Activated naive CD4-positive, alpha-beta T cell treated with anti-CD3 and anti-CD28 coated beads, Interleukin-2, amount 50 U/mL, for 24 hours (primary cell): ENCODE results near the gene STOML1.
A peak's percentile ranks its signal among the peaks of the same experiment; 100 is the strongest.

Experiments
- H3K27ac Mint-ChIP-seq: one replicate; pipeline ENCODE4 v1.8.0; 2021; ENCODE audit warnings: mild to moderate bottlenecking, mixed read lengths
- H3K27me3 Mint-ChIP-seq: one replicate; pipeline ENCODE4 v1.8.0; 2021; ENCODE audit warnings: mixed read lengths
- H3K36me3 Mint-ChIP-seq: one replicate; pipeline ENCODE4 v1.8.0; 2021; ENCODE audit warnings: mixed read lengths
- H3K4me1 Mint-ChIP-seq: one replicate; pipeline ENCODE4 v1.8.0; 2021; ENCODE audit warnings: mixed read lengths
- H3K4me3 Mint-ChIP-seq: one replicate; pipeline ENCODE4 v1.8.0; 2021; ENCODE audit warnings: mild to moderate bottlenecking, mixed read lengths
- H3K9me3 Mint-ChIP-seq: one replicate; pipeline ENCODE4 v1.8.0; 2021; ENCODE audit warnings: mixed read lengths

The STOML1 gene

DNA sequence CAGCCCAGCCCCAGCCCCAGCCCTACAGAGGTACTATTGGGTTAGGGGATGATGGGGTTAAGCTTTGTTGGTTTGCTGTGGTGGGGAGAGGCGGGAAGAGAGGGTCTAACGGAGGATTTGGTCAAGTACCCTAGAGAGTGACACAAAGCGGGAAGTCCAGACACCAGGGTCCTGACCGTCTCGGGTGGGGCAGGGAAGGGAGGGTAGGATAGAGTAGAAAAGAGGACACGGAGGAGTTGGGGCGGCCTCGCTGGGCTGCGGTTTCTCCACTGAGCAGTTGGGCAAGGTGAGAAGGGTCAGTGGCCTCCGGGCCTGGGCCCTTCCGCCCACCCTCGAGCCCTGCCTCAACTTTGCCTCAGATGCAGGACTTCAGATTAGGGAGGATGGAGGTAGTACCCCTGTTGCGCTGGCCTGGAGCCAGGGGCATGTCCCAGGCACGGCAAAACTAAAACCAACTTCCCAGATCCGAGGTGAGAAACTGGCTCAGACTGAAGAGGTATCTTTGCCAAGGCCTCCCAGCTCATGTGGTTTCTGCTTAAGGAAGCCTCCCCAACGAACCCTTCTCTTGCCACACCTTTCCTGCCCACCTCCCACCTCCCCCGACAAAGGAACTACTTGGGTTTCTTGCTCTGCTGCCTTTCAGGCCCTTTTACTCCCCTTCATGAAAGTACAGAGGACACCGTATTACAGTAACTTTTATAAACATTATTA lies 3.0 kb upstream of the STOML1 start:
- H3K27ac Mint-ChIP-seq, result peak overlapping the region; percentile 63
- no peaks in the 10 kb centered on the region for H3K9me3 Mint-ChIP-seq
- H3K4me1 Mint-ChIP-seq, result peaks cover 65% of the 10 kb centered on the region
- peak overlapping the region; percentile 97 for H3K4me3 Mint-ChIP-seq
- peaks cover 3% of the 10 kb centered on the region for H3K36me3 Mint-ChIP-seq
- no peaks in the 10 kb centered on the region for H3K27me3 Mint-ChIP-seq

- H3K4me3 Mint-ChIP-seq, result peak within 1 kb of the TSS; percentile 97
- peaks cover 63% of the 10 kb centered on the region for H3K4me1 Mint-ChIP-seq
- peak within 1 kb of the TSS; percentile 95 for H3K27ac Mint-ChIP-seq
- no peaks in the 10 kb centered on the region for H3K9me3 Mint-ChIP-seq
- peaks cover 3% of the 10 kb centered on the region for H3K36me3 Mint-ChIP-seq
- H3K27me3 Mint-ChIP-seq, result no peaks in the 10 kb centered on the region
Measured at GRCh38 chr15:73994413-73994883, 2.4 kb upstream of the STOML1 start, which contains the start of gene PML. TSS of gene PML (plus strand) at chr15:73994716. CDS start at chr15:73994813, 97 bp downstream.

DNA sequence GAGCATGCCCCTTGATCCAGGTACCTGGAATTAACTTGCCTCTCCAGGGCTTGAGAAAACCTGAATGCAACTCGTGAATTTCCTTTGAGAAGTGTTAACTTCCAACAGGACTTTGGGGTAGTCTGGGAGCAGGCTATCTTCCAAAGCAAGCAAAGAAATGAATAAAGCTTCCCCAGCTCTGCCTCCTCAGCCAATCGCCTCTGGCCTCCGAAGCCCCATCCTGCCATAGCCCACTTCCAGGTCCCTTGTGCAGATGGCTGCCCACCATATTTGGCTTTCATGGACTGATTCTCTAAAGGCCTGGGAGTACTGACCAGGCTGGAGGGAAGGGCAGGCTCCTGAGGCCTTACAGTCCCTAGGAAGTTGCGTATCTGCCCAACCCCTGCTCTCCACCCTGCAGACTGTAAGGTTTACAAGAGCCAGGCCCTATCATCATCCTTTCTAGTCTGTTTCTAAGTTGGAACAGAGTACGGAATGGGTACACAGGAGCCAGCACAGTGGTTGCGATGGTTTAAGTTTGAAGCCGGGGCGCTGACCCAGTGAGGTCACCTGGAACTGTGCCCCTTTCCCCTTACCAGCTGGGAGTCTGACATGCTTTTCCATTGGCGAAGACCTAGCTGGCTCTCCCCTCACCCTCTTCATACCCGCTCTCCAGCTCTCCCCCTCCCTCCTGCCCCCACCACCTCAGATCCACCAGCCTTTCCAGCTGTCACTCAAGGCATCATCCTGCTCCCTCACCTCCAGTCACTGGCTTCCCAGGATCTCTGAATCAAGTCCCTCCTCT lies 1.3 kb upstream of the STOML1 start:
- peak overlapping the region; percentile 97 for H3K4me3 Mint-ChIP-seq
- no peaks in the 10 kb centered on the region for H3K27me3 Mint-ChIP-seq
- H3K9me3 Mint-ChIP-seq, result no peaks in the 10 kb centered on the region
- peaks cover 53% of the 10 kb centered on the region for H3K4me1 Mint-ChIP-seq
- peaks cover 1% of the 10 kb centered on the region for H3K36me3 Mint-ChIP-seq
- H3K27ac Mint-ChIP-seq, result peak overlapping the region; percentile 95

- Mint-ChIP-seq H3K9me3 (no peaks in the 10 kb centered on the region), H3K4me1 (peaks cover 46% of the 10 kb centered on the region), H3K27me3 (no peaks in the 10 kb centered on the region), H3K4me3 (peak overlapping the region; percentile 86), H3K36me3 (peaks cover 1% of the 10 kb centered on the region), H3K27ac (peak overlapping the region; percentile 79)
Measured at GRCh38 chr15:73992594-73992898, 451 bp upstream of the STOML1 start.

DNA sequence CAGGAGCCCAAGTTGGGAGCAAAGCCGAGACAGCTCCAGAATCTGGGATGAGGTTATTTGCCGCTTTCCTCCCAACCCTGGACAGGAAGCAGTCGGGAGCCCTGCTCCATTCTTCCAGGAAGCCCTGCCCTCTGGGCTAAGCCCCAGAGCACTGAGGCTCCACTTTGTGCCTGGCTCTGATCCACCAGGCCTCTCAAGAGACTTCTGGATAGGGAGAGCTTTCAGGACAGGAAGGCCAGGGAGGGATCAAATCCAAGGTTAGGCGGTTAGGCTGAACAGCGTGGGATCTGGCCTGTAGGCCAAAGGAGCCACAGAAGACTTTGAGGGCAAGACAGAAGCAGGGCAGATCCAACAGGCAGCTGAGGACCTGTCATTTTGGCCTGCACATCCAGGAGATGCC lies 835 bp downstream of the STOML1 start:
- no peaks in the 10 kb centered on the region for H3K9me3 Mint-ChIP-seq
- no peaks in the 10 kb centered on the region for H3K27me3 Mint-ChIP-seq
- peaks cover 33% of the 10 kb centered on the region for H3K4me1 Mint-ChIP-seq
- H3K27ac Mint-ChIP-seq, result no peak overlapping the region
- no peaks in the 10 kb centered on the region for H3K36me3 Mint-ChIP-seq
- peak overlapping the region; percentile 86 for H3K4me3 Mint-ChIP-seq

- Mint-ChIP-seq H3K4me1 (peaks cover 29% of the 10 kb centered on the region), H3K36me3 (no peaks in the 10 kb centered on the region), H3K27ac (no peak overlapping the region), H3K4me3 (peak overlapping the region; percentile 86), H3K27me3 (no peaks in the 10 kb centered on the region), H3K9me3 (no peaks in the 10 kb centered on the region)
Measured at GRCh38 chr15:73990250-73991005, 1.7 kb downstream of the STOML1 start.

- no peaks in the 10 kb centered on the region for H3K9me3 Mint-ChIP-seq
- peaks cover 2% of the 10 kb centered on the region for H3K36me3 Mint-ChIP-seq
- peaks cover 26% of the 10 kb centered on the region for H3K4me1 Mint-ChIP-seq
- no peak overlapping the region for H3K4me3 Mint-ChIP-seq
- H3K27ac Mint-ChIP-seq, result peak overlapping the region; percentile 1
- H3K27me3 Mint-ChIP-seq, result no peaks in the 10 kb centered on the region
Measured at GRCh38 chr15:73989001-73989798, 2.9 kb downstream of the STOML1 start.

DNA sequence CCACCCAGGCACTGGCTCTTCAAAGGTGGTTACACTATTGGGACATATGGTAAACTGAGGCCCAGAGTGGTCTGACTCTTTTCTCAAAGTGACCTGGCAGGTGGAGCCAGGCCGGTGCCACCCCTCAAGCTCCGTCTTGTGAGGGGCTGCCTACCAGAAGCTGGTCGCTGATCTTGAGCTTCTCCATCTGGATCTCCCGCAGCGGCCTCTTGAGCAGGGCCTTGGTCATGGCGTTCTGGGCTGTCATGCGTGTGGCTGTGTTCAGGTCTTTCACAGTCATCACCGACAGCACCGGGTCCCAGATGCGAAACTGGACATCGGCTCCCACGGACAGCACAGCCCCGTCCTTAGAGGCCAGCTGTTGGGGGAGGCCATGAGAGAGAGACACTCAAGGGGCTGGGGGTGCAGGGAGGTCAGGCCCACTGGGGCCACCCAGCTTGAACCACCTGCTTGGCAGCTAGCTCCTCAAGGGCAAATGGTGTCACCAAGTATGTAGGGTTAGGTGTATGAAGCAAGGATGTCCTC lies 3.6 kb downstream of the STOML1 start:
- Mint-ChIP-seq H3K36me3 (peaks cover 3% of the 10 kb centered on the region), H3K27me3 (no peaks in the 10 kb centered on the region), H3K27ac (no peak overlapping the region), H3K9me3 (no peaks in the 10 kb centered on the region), H3K4me1 (peaks cover 24% of the 10 kb centered on the region), H3K4me3 (no peak overlapping the region)

DNA sequence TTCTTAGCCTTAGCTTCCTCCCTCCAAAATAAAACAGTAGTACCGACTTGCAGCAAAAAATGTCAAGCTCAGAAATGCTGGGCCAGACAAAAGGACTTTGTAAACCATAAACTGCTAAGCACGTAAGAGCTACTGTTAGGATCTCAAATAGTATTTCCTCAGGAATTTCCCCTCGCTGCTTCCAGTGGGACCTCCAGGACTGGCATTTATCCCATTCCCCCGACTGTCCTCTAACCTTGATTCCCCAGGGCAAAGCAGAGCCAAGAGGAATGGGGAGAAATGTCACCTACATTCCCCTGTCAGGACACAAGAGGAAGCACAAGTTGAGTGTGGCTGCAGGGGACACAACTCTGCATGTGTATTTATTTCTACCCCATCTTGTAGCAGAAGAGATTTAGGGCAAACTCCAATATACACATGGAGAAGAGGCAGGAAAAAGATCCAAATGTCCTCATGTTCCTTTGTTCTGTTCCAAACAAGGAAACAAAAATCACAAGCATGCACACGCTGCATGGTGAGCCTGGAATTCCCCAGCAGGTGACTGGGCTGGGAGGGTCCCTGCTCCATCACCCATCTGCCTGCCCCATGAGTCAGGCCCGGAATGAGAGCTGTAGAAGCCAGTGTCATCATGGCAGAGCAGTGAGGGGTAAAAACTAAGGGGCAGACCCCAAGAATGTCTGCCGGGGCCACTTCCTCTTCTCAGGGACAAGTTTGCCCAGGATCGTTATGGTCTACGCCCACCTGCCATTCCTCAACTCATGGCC lies 4.2 kb downstream of the STOML1 start:
- peaks cover 21% of the 10 kb centered on the region for H3K4me1 Mint-ChIP-seq
- no peak overlapping the region for H3K27ac Mint-ChIP-seq
- H3K4me3 Mint-ChIP-seq, result no peak overlapping the region
- peaks cover 3% of the 10 kb centered on the region for H3K36me3 Mint-ChIP-seq
- H3K27me3 Mint-ChIP-seq, result no peaks in the 10 kb centered on the region
- H3K9me3 Mint-ChIP-seq, result no peaks in the 10 kb centered on the region

GRCh38 chr15:73987250-73987649 lies 4.8 kb downstream of the STOML1 start:
- H3K4me1 Mint-ChIP-seq, result peaks cover 21% of the 10 kb centered on the region
- H3K4me3 Mint-ChIP-seq, result no peak overlapping the region
- no peak overlapping the region for H3K27ac Mint-ChIP-seq
- H3K27me3 Mint-ChIP-seq, result no peaks in the 10 kb centered on the region
- no peaks in the 10 kb centered on the region for H3K9me3 Mint-ChIP-seq
- H3K36me3 Mint-ChIP-seq, result peaks cover 3% of the 10 kb centered on the region

GRCh38 chr15:73986776-73987056 lies 5.4 kb downstream of the STOML1 start:
- no peak overlapping the region for H3K4me3 Mint-ChIP-seq
- H3K4me1 Mint-ChIP-seq, result peaks cover 26% of the 10 kb centered on the region
- H3K27ac Mint-ChIP-seq, result peak overlapping the region; percentile 43
- H3K36me3 Mint-ChIP-seq, result peaks cover 3% of the 10 kb centered on the region
- no peaks in the 10 kb centered on the region for H3K27me3 Mint-ChIP-seq
- no peaks in the 10 kb centered on the region for H3K9me3 Mint-ChIP-seq

GRCh38 chr15:73986055-73986775 lies 5.9 kb downstream of the STOML1 start:
- Mint-ChIP-seq H3K4me3 (no peak overlapping the region), H3K4me1 (peaks cover 29% of the 10 kb centered on the region)

DNA sequence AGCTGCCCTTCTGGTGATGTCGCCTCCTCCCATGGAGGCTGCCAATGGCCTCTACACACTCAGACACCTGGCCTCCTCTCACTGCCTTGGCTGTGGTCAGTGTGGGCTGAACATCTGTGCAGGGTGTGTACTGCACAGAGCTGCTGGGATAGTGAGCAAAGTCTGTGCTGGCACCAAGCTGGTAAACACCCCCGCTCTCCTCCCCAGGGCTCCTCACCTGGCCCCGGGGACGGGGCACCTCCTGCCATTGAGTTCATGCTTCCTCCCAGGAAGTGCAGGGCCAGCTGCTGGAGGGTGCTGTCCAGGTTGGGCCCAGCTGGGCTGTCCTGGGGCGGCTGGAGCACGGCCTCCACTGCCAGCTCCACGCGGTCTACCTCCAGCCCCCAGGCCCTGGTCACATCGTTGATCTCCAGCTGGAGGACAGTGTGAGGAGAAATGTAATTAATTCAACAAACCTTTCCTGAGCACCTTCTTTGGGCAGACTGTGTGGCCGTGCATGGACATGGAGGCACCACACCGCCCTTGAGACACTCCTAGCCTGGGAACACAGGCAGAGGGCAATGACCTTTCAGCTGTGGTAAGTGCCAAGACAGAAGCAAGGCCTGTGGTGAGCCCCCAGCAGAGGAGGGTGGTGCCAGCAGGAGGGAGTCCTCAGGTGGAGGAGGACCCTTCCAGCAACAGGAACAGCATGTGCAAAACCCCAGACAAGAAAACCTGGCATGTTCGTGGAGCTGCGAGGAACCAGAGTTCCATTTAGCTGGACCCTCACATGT lies 6.8 kb downstream of the STOML1 start:
- H3K4me1 Mint-ChIP-seq, result peaks cover 32% of the 10 kb centered on the region
- peaks cover 3% of the 10 kb centered on the region for H3K36me3 Mint-ChIP-seq
- H3K4me3 Mint-ChIP-seq, result no peak overlapping the region
- no peaks in the 10 kb centered on the region for H3K9me3 Mint-ChIP-seq
- no peaks in the 10 kb centered on the region for H3K27me3 Mint-ChIP-seq
- H3K27ac Mint-ChIP-seq, result no peak overlapping the region

More at GRCh38 chr15:73986055-73986775, 5.9 kb downstream of the STOML1 start:
- Mint-ChIP-seq H3K27ac (peak overlapping the region; percentile 43), H3K27me3 (no peaks in the 10 kb centered on the region), H3K9me3 (no peaks in the 10 kb centered on the region), H3K36me3 (peaks cover 3% of the 10 kb centered on the region)
